Endothelial cell of umbilical vein (primary cell): Measurements from ENCODE around the gene VPS37C. TPM values are rescaled to one million over a fixed set of nuclear protein-coding genes. Genes with fewer than 3 reads are reported as not detected.

ENCODE experiments used
- BruUV-seq: library from RNA; stranded (reverse); fragments of 400-500 nt; replicated peaks from 2 replicates; lab custom pipeline; 2021; lab: Mats Ljungman, UMichigan
- CTCF ChIA-PET: fragments of 300-600, 350-600 bp; sonication (Branson Sonifier 250); formaldehyde crosslinking; loops from one replicate; lab custom pipeline; 2021; ENCODE audit warnings: antibody characterized with exemption, inconsistent platforms; lab: Charles Lee
- POLR2A ChIA-PET: fragments of 300-600, 350-600 bp; sonication (Branson Sonifier 250); formaldehyde crosslinking; loops from one replicate; lab custom pipeline; 2021; ENCODE audit warnings: antibody characterized with exemption, inconsistent platforms; lab: Charles Lee
- DNase-seq: peaks from one replicate; pipeline ENCODE4 v3.0.0-alpha.2; 2011; ENCODE audit warnings: low read depth, low spot score
- FAIRE-seq: peaks from 2 replicates; lab custom pipeline; 2011; peaks lifted over from hg19 to GRCh38; lab: Jason Lieb, UNC
- H2AFZ ChIP-seq: 2 replicates; pipeline ENCODE4 v1.6.0; 2012; ENCODE audit warnings: low read depth, low read length, control low read depth, inconsistent platforms
- H3K27ac ChIP-seq: 2 replicates; pipeline ENCODE4 v1.5.1; 2011; ENCODE audit warnings: low read depth, mild to moderate bottlenecking, control low read depth, low read length, moderate library complexity; ENCODE audit not compliant: insufficient read depth
- H3K27me3 ChIP-seq, 2 experiments: 2 replicates each; pipeline versions ENCODE4 v1.6.0 to v1.6.1; 2011; ENCODE audit warnings: low read length in 2 of 2, mixed read lengths in 1 of 2; ENCODE audit not compliant: control insufficient read depth in 2 of 2, insufficient read depth in 2 of 2
- H3K36me3 ChIP-seq, 2 experiments: 2 replicates in 1 of 2; 3 replicates in 1 of 2; pipeline ENCODE4 v1.5.1; 2011; ENCODE audit warnings: low read length in 2 of 2, mild to moderate bottlenecking in 1 of 2, moderate library complexity in 1 of 2; ENCODE audit not compliant: control insufficient read depth in 2 of 2, insufficient read depth in 2 of 2; ENCODE audit errors: extremely low read depth in 1 of 2
- H3K4me1 ChIP-seq: 3 replicates; pipeline ENCODE4 v1.5.1; 2011; ENCODE audit warnings: mild to moderate bottlenecking, low read length; ENCODE audit not compliant: control insufficient read depth, insufficient read depth; ENCODE audit errors: extremely low read depth
- H3K4me2 ChIP-seq: 2 replicates; pipeline ENCODE4 v1.6.1; 2011; ENCODE audit warnings: low read length, control low read depth, mixed read lengths; ENCODE audit not compliant: insufficient read depth
- H3K4me3 ChIP-seq, 3 experiments: fragments of 200-600 bp in 1 of 3; sonication (generic), shearing (Covaris generic) in 1 of 3; replicated peaks in 1 of 3; 2 replicates each; pipeline ENCODE4 v1.5.1; 2011 to 2016; ENCODE audit warnings: control low read depth in 3 of 3, low read length in 3 of 3, mild to moderate bottlenecking in 2 of 3, inconsistent platforms in 1 of 3, low read depth in 1 of 3, moderate library complexity in 1 of 3; ENCODE audit not compliant: insufficient read depth in 1 of 3
- H3K79me2 ChIP-seq: 2 replicates; pipeline ENCODE4 v1.6.0; 2012; ENCODE audit warnings: low read length, inconsistent platforms; ENCODE audit not compliant: control insufficient read depth, insufficient read depth
- H3K9ac ChIP-seq: replicated peaks from 2 replicates; pipeline ENCODE3; 2011; ENCODE audit warnings: low read length, control low read depth; ENCODE audit not compliant: insufficient read depth; ENCODE audit errors: extremely low read depth
- H3K9me1 ChIP-seq: replicated peaks from 3 replicates; pipeline ENCODE4 v1.6.0; 2011; ENCODE audit warnings: mild to moderate bottlenecking, low read length; ENCODE audit not compliant: control insufficient read depth, insufficient read depth; ENCODE audit errors: extremely low read depth
- H3K9me3 ChIP-seq: replicated peaks from 2 replicates; pipeline ENCODE4 v1.5.1; 2012; ENCODE audit warnings: low read length, inconsistent platforms; ENCODE audit not compliant: control insufficient read depth, insufficient read depth
- H4K20me1 ChIP-seq: replicated peaks from 2 replicates; pipeline ENCODE3; 2011; ENCODE audit warnings: mild to moderate bottlenecking, low read length; ENCODE audit not compliant: control insufficient read depth, insufficient read depth; ENCODE audit errors: extremely low read depth
- EZH2 ChIP-seq: IDR thresholded peaks from 2 replicates; pipeline ENCODE4 v1.6.1; 2012; ENCODE audit warnings: borderline replicate concordance, low read depth, mild to moderate bottlenecking, moderate library complexity, low read length, inconsistent platforms; ENCODE audit not compliant: severe bottlenecking
- FOS ChIP-seq: IDR thresholded peaks from 2 replicates; pipeline ENCODE4 v1.6.1; 2011; ENCODE audit warnings: mild to moderate bottlenecking, low read length, moderate library complexity, borderline replicate concordance; ENCODE audit not compliant: insufficient read depth
- GATA2 ChIP-seq: IDR thresholded peaks from 2 replicates; pipeline ENCODE4 v1.7.0; 2011; ENCODE audit warnings: low read depth, mild to moderate bottlenecking, moderate library complexity, mixed read lengths, low read length; ENCODE audit not compliant: insufficient read length, insufficient read depth
- JUN ChIP-seq: IDR thresholded peaks from 2 replicates; pipeline ENCODE4 v1.6.1; 2011; ENCODE audit warnings: borderline replicate concordance, low read depth; ENCODE audit not compliant: insufficient read length, insufficient read depth
- MYC ChIP-seq: IDR thresholded peaks from one replicate; pipeline ENCODE4 v1.6.1; 2011; ENCODE audit warnings: mild to moderate bottlenecking, low read depth, low read length
- POLR2A ChIP-seq: IDR thresholded peaks from 2 replicates; pipeline ENCODE4 v1.6.1; 2012; ENCODE audit warnings: low read depth, mild to moderate bottlenecking, control low read depth, low read length
- POLR2AphosphoS5 ChIP-seq: IDR thresholded peaks from 2 replicates; pipeline ENCODE4 v1.6.1; 2012; ENCODE audit warnings: low read depth, mild to moderate bottlenecking, control low read depth, low read length, moderate library complexity; ENCODE audit not compliant: insufficient read depth
- dilution Hi-C: fragments of 300-500 bp; cut with MboI; formaldehyde crosslinking; loops from one replicate; pipeline ENCODE4 v1.15.0; 2019; ENCODE audit warnings: low sequenced_read_pairs; ENCODE audit not compliant: extremely low pct_ligation_motif_present
- intact Hi-C: fragments of 100-400 bp; cut with micrococcal nuclease; formaldehyde crosslinking; loops from one replicate; pipeline ENCODE4 v1.10.0; 2022
- polyA plus RNA-seq, 4 experiments: library from polyadenylated mRNA; depleted of rRNA in 3 of 4; stranded (reverse) in 3 of 4; unstranded in 1 of 4; fragments of >200 nt; gene quantifications; 2 replicates each; pipeline versions ENCODE4 v1.2.1 to v1.2.3, GENCODE V29; 2011 to 2012; ENCODE audit warnings: missing spikeins in 1 of 4
- total RNA-seq: library from RNA; stranded (reverse); gene quantifications from 2 replicates; pipeline ENCODE4 v1.2.3, GENCODE V29; 2021
- TF ChIP-seq, protein P1 (sequence below), 2 donors: IDR thresholded peaks; 1 replicate in 1 of 2; 2 replicates in 1 of 2; pipeline ENCODE4 v1.5.1; 2011; ENCODE audit warnings: low read length in 2 of 2, mild to moderate bottlenecking in 2 of 2, moderate library complexity in 2 of 2, control low read depth in 1 of 2, inconsistent platforms in 1 of 2, low read depth in 1 of 2; ENCODE audit not compliant: insufficient read depth in 1 of 2; ENCODE audit errors: extremely low read depth in 1 of 2
- TF ChIP-seq, protein P2 (sequence below): IDR thresholded peaks from 2 replicates; pipeline ENCODE4 v1.6.1; 2011; ENCODE audit not compliant: insufficient read depth, insufficient read length

Gene VPS37C
- total and polyA plus RNA-seq, 2 donors (not counting 3 experiments of a cell fraction or from before 2014, with no cell fraction given) = 17.7 to 23.4 TPM

DNA sequence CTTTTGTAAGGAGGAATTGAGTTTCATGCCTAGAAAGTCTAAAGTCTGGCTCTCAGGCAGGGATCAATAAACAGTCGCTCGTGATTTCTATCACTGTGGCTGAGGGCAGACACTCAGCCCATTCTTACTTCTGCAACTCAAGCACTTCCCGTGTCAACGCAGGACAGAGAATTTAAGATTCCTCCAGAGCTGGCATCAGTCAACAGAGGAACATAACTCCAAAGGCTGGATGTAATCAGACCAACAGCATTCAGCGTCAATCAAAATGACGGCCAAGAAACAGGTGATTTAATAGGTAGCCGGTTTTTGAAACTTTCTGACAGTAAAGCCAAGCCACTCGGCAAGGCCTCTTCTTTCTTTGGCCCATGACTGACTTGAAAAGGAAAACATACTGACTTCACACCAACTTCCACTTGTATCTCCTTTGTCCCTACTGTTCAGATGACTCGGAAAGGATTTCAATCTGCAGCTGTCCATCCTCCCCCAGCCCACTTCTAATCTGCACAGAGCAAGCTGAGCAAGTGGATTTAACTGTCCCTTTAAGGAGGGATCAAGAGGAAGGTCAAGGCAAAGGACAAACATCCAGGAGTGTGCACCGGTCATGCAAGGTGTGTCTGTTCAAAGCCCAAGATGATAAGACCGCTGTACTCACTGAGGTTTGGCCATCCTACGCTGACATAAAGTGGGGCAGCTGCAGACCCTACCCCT lies 9.5 kb downstream of the VPS37C start:
- H3K4me1 ChIP-seq = peaks cover 21% of the 10 kb centered on the region
- BruUV-seq = no TSS peak
- DNase-seq = no peak
- H3K9me1 ChIP-seq = no peaks in the 10 kb centered on the region
- H3K36me3 ChIP-seq = no peaks in the 10 kb centered on the region
- peaks cover 56% of the 10 kb centered on the region for H3K79me2 ChIP-seq
- intact Hi-C loops (loop anchor here (5.0 to 10.0 kb wide), 2 partner anchors 317 to 844 kb away; no protein-coding TSS in a partner anchor), dilution Hi-C loops (no loop called here)
- no peak for TF ChIP-seq JUN
- TF ChIP-seq POLR2A = no peak
- no peak for TF ChIP-seq MYC
- TF ChIP-seq EZH2 = no peak
- TF ChIP-seq, protein P1, sequence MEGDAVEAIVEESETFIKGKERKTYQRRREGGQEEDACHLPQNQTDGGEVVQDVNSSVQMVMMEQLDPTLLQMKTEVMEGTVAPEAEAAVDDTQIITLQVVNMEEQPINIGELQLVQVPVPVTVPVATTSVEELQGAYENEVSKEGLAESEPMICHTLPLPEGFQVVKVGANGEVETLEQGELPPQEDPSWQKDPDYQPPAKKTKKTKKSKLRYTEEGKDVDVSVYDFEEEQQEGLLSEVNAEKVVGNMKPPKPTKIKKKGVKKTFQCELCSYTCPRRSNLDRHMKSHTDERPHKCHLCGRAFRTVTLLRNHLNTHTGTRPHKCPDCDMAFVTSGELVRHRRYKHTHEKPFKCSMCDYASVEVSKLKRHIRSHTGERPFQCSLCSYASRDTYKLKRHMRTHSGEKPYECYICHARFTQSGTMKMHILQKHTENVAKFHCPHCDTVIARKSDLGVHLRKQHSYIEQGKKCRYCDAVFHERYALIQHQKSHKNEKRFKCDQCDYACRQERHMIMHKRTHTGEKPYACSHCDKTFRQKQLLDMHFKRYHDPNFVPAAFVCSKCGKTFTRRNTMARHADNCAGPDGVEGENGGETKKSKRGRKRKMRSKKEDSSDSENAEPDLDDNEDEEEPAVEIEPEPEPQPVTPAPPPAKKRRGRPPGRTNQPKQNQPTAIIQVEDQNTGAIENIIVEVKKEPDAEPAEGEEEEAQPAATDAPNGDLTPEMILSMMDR (IDR thresholded peaks at IDR 0.05; ENCODE audit: extremely low read depth in 1 of 2, insufficient read depth in 1 of 2, low read depth in 1 of 2, low read length in 2 of 2) = no peak
- TF ChIP-seq GATA2 = no peak
- no peak for TF ChIP-seq POLR2AphosphoS5
- TF ChIP-seq, protein P2, sequence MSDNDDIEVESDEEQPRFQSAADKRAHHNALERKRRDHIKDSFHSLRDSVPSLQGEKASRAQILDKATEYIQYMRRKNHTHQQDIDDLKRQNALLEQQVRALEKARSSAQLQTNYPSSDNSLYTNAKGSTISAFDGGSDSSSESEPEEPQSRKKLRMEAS = no peak
- no peak for TF ChIP-seq FOS
- H4K20me1 ChIP-seq = peaks cover 3% of the 10 kb centered on the region
- H3K4me3 ChIP-seq = no peak overlapping the region
- CTCF ChIA-PET = interaction anchor here (2.0 kb wide), 1 partner anchor 22 kb away, joined by 7 read pairs; no protein-coding TSS in a partner anchor
- no peaks in the 10 kb centered on the region for H3K27me3 ChIP-seq
- H3K9me3 ChIP-seq = no peaks in the 10 kb centered on the region
- POLR2A ChIA-PET = no interaction called here
- no peak for FAIRE-seq
- no peak overlapping the region for H3K27ac ChIP-seq
- no peak overlapping the region for H3K4me2 ChIP-seq
- no peak overlapping the region for H3K9ac ChIP-seq
- H2AFZ ChIP-seq = no peak overlapping the region
